Measurements from ENCODE around the gene EPHB6.

Gene EPHB6

GRCh38 chr7:142808802-142809583 is 45.9 kb upstream of the EPHB6 start:
- DNase-seq (ENCODE audit: low spot score) = peak; percentile 45
- Histone ChIP-seq H3K27ac (peak overlapping the region in 1 of 2 donors; percentile 11), H3K4me3 (no peak overlapping the region)
- TF ChIP-seq, protein P1, sequence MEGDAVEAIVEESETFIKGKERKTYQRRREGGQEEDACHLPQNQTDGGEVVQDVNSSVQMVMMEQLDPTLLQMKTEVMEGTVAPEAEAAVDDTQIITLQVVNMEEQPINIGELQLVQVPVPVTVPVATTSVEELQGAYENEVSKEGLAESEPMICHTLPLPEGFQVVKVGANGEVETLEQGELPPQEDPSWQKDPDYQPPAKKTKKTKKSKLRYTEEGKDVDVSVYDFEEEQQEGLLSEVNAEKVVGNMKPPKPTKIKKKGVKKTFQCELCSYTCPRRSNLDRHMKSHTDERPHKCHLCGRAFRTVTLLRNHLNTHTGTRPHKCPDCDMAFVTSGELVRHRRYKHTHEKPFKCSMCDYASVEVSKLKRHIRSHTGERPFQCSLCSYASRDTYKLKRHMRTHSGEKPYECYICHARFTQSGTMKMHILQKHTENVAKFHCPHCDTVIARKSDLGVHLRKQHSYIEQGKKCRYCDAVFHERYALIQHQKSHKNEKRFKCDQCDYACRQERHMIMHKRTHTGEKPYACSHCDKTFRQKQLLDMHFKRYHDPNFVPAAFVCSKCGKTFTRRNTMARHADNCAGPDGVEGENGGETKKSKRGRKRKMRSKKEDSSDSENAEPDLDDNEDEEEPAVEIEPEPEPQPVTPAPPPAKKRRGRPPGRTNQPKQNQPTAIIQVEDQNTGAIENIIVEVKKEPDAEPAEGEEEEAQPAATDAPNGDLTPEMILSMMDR (IDR thresholded peaks at IDR 0.05) = no peak

GRCh38 chr7:142809671-142810070 is 45.2 kb upstream of the EPHB6 start:
- no peak for DNase-seq (ENCODE audit: low spot score)
- Histone ChIP-seq H3K27ac (no peak overlapping the region), H3K4me3 (no peak overlapping the region)
- TF ChIP-seq, protein P1 (IDR thresholded peaks at IDR 0.05) = no peak

- no peak overlapping the region for H3K4me3 ChIP-seq
- TF ChIP-seq, protein P1 (IDR thresholded peaks at IDR 0.05) = peak; percentile 35
- no peak overlapping the region for H3K27ac ChIP-seq
- no peak for DNase-seq (ENCODE audit: low spot score)
Measured at GRCh38 chr7:142811154-142811737, 43.6 kb upstream of the EPHB6 start.

- TF ChIP-seq, protein P1 (IDR thresholded peaks at IDR 0.05) = no peak
- Histone ChIP-seq H3K27ac (no peak overlapping the region), H3K4me3 (no peak overlapping the region)
- DNase-seq (ENCODE audit: low spot score) = no peak
Measured at GRCh38 chr7:142812437-142813215, 42.2 kb upstream of the EPHB6 start.

- TF ChIP-seq, protein P1 (IDR thresholded peaks at IDR 0.05) = no peak
- no peak for DNase-seq (ENCODE audit: low spot score)
- Histone ChIP-seq H3K4me3 (no peak overlapping the region), H3K27ac (no peak overlapping the region)
Measured at GRCh38 chr7:142813226-142813625, 41.6 kb upstream of the EPHB6 start.

GRCh38 chr7:142813699-142814098 is 41.2 kb upstream of the EPHB6 start:
- TF ChIP-seq, protein P1 (IDR thresholded peaks at IDR 0.05) = no peak
- no peak overlapping the region for H3K4me3 ChIP-seq
- DNase-seq (ENCODE audit: low spot score) = no peak
- no peak overlapping the region for H3K27ac ChIP-seq

Data from coronary artery (tissue), 2 donors.